EH (cell line): Measurements from ENCODE around the gene IL23R.

ENCODE experiments used
- DNase-seq: peaks from one replicate; pipeline ENCODE4 v3.0.0-alpha.2; 2015; ENCODE audit warnings: low read depth

IL23R gene

GRCh38 chr1:67307251-67308060, 141.2 kb downstream of the IL23R start, which contains the start of gene IL12RB2:
TSS of gene IL12RB2 (plus strand) at chr1:67307873. CDS start at chr1:67320369, 12,496 bp downstream.
- DNase-seq, result no peak

GRCh38 chr1:67308136-67308535, 141.9 kb downstream of the IL23R start:
- DNase-seq, result no peak
